ENCODE measurements around the gene IKZF3.

IKZF3 gene

DNA sequence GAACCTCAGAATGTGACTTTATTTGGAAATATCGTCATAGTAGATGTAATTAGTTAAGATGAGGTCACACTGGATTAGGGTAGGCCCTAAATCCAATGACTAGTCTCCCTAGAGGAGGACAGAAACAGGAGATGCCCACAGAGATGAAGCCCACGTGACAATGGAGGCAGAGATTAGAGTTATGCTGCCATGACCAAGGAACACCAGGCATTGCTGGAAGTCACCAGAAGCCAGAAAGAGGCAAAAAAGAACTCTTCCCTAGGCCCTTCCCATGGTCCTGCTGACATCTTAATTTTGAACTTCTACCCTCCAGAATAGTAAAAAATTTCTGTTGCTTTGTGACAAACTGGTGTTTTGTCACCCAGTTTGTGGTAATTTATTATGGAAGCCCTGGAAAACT lies 49.6 kb downstream of the IKZF3 start:
- DNase-seq, result no peak

DNA sequence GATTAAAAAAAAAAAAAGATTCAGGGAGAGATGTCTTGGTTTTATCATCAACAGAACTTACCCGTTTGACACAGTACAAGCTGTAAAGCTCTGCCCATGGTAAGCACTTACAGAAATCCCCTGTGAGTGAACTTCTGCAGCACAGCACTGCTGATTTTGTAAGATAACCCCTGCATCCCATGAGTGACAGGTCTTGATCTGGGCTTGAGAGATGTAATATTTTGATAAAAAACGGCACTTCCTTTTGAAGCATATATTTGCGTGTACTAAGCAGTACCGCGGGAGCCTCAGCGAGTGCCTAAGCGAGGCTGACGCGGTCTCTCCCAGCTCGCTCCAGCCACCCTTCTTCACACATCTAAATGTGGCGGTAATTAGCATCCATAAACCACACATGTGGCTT lies 50.5 kb downstream of the IKZF3 start:
- DNase-seq, result peak; percentile 37 to 79 (median 61)

DNA sequence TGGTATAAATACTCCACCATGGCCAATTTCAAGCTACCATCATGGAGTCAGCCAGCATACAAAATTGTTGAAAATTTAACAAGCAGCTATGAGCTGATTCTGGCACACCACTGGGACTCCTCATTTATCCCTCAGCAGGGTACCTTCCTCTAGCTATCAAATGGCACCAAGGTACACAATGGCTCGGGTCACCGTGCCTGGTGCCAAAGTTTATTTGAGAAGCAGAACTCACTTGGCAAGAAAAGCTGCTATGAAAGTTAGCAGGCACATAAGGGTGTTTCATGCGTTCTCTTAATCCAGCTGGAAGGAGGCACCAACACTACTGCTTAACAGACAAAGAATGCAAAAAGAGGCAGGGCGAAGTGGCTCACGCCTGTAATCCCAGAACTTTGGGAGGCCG lies 51.6 kb downstream of the IKZF3 start:
- DNase-seq, result no peak

DNA sequence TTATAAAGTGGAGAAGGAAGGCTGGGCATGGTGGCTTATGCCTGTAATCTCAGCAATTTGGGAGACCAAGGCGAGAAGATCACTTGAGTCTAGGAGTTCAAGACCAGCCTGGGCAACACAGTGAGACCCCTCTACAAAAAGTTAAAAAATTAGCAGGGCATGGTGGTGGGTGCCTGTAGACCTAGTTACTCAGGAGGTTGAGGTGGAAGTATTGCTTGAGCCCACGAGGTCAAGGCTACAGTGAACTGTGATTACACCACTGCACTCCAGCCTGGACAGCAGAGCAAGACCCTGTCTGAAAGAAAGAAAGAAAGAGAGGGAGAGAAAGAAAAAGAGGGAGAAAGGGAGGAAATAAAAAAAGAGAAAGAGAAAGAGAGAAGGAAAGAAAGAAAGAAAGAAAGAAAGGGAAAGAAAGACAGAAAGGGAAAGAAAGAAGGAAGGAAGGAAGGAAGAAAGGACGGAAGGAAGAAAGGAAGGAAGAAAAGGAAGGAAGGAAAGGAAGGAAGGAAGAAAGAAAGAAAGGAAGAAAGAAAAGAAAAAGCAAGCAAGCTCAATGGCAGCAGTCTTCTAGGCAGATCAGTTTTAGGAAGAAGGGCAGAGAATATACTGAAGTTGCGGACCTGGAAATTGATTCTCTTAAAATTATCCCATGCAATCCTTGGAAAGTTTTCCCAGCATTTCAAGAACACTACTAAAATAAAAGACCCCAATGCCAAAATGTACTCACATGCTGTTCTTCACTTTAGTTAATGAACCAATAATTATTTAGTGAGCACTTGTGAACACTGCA lies 53.0 kb downstream of the IKZF3 start:
- DNase-seq, result no peak

DNA sequence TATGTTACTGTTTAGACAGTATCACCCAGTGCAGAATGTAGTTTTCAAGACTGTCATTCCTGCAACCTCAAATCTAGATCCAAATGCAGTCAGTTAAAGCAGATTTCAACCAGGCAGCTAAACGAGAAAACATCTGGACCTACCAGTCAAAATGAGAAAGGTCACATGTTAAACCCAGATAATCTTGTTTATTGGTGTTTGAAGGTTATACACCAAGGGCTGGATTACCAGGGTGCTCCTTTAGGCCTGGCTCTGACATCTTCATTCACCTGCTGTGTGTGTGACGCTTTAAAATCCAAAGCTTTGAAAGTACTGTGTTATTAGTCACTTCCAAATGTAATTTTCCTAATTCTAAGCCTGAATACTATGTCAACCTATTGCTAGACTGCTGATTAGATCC lies 54.9 kb downstream of the IKZF3 start:
- DNase-seq, result no peak

DNA sequence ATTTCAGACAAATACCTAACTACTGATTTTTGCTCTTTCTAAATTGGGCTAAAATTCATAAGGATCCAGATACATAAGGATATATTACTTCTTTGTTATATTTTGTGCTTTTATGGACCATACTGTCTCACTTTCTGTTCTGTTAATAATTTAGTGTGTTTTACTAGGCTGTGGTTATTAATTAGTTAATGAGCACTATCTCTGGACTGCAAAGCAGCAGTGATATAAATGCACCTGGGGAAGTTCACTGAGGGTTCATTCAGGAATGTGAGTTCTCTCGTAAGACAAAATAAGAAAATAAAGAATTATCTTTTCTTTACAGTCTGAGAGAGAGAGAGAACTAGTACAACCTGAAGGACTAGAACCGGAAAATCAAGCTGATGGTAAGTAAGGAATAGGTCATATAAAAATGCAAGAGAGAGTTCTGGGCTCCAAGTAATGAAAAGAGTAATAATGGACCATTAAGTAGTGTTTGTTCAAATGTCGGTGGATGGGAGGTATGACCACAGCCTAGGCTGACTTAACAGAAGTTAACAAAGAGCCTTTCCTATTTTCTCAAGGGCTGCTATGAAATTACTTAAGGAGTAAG lies 55.6 kb downstream of the IKZF3 start:
- no peak for DNase-seq

DNA sequence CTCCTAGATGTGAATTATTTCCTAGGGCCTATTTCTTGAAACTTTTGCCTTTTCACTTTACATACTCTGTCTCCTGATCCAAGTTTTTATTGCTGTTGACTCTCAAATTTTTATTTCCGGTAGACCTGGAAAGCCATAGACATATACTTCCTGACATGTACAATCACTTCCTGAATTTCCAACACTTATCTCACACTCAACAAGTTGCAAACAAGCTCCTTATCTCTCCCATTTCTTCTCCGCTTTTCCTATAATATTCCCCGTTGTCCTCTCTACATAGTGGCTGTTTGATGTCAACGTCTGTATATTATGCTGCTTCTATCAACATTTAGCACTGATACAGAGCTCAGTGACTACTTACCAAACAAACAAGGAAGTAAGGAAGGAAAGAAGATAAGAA lies 59.3 kb downstream of the IKZF3 start:
- DNase-seq, result no peak

DNA sequence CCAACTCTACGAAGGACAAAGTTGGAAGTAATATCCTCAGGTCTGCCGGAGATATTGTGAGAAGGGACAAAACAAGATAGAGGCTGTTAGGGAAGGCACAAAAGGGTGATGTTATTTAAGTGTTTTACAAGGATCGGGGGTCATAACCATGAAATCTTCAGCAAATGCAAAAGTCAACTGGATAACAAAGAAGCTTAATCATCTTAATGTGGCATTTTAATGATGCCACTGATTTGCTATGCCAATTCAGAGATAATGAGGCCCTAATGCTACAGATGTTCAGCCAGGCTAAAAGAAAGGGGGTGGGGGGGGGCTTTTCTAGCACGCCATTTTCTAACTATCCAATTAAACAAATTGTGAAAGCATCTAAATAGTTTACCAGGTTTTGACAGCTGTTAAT lies 63.1 kb downstream of the IKZF3 start:
- no peak for DNase-seq

DNA sequence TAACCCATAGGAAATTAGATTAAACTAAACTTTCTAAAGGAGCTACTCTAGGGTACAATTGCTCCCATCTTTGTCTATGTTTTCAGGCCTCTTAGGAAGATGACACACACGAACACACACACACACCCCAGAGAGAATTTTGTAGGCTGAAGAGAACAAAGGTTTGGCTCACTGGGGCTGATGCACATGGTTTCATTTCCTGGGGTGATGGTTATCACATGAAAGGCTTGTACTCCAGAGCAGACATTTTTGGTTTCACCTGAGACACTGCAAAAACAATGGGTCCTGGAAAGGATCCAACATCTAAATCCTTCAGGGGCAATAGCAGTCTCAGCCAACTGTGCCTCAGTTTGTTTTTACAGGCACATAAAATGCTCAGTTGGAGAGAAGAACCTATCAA lies 63.6 kb downstream of the IKZF3 start:
- peak; percentile 10 to 76 (median 40) for DNase-seq

DNA sequence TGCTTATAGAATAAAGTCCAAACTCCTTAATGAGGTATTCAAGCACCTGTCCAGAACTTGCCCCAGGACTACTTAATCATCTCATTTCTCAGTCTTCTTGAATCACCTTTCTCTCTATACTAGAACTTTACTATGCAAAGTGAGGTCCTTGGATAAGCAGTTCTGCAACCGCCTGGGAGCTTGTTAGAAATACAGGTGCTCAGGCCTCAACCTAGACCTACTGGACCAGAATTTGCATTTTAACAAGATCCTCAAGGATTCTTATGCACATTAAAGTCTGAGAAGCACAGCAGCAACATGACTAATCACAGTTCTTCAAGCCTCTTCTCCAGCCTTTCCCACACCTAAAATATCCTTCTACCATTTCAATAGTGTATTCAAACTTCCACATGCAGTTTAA lies 64.7 kb downstream of the IKZF3 start:
- no peak for DNase-seq

DNA sequence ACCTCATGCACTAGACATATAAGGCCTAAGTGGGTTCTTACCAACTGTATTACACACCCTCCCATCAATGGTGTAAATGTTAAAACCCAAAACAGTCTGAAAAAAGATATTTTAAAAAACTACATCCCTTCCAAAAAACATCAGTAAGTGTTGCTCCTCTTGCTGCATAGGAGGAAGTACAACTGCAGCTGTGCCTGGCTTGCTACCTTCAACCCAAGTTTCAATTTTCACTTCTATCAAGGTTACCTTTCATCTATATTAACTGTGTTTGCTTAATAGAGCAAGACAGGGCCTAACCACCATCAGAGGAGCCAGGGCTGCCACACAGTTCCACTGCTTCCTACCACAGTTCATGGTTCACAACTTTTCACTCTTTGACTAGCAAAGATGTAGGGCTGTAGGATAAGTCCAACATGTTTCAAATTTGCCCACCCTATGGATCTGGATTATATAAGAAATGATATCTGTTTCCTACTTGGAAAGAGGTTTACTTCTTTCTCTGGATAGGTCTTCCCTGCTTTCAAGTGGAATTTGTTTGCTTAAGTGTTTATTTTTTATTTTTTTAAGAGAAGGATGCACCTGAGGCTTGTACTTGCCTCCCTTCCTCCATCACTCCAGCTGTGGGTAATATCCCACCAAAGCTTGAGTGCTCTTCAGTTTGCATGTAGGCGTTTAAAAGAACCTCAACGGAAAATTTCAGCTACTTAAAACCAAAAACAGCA lies 69.7 kb downstream of the IKZF3 start:
- DNase-seq, result peak in 2 of 5 donors; percentile 33 to 70

DNA sequence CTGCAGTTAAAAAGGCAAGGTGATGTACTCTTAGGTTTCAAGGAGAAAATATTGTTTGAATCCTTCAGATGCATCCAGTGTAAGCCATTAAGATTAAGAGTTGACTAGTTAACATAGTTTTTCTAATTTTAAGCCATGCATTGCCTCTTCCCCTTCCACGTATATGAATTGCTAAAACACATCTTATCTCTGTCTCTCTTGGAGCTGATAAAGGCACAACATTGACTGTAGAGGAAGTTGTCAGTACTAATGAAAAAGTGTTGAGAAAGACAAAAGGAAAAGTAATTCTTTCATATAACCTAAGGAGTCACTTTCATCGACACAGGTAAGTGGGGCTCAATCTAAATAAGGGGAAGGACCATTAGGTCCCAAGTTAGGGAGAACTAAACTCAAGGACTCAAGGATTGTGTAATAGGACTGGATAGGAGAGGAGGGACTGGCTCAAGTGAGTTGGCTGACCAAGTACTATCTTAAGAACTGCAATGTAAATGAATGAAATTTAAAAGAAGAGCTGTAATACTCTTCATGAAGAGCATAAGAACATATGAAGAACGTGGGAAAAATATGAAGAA lies 70.7 kb downstream of the IKZF3 start:
- DNase-seq, result no peak

DNA sequence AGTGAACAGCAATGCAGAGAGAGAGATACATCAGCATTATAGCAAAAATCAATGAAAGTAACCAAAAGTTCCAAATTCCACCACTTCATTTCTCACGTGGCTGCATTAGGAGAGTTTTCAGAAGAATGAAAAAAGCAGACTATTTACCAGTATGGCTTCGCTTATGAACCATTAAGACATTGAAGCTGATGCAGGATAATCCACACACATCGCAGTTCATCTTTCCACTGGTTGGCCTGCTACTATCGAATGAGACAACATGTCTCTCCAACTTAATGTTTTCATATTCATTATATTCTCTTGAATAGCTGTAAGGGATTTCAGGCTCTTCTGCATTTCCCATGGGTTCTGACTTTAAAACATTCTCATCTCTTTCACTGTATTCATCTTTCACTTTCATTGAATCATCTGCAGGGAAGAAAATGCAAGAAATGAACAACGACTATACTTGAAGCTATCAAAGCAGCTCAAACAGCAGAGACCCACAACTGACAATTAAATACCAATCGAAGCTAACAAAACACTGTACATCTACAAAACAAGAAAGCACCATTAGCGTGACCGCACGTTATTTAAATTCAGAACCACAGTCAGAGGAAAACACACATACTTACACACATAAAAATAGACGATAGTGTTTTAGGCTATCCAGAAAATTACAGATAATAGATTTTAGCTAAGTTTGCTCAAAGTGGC lies 71.4 kb downstream of the IKZF3 start:
- peak in 1 of 5 donors; percentile 33 for DNase-seq

DNA sequence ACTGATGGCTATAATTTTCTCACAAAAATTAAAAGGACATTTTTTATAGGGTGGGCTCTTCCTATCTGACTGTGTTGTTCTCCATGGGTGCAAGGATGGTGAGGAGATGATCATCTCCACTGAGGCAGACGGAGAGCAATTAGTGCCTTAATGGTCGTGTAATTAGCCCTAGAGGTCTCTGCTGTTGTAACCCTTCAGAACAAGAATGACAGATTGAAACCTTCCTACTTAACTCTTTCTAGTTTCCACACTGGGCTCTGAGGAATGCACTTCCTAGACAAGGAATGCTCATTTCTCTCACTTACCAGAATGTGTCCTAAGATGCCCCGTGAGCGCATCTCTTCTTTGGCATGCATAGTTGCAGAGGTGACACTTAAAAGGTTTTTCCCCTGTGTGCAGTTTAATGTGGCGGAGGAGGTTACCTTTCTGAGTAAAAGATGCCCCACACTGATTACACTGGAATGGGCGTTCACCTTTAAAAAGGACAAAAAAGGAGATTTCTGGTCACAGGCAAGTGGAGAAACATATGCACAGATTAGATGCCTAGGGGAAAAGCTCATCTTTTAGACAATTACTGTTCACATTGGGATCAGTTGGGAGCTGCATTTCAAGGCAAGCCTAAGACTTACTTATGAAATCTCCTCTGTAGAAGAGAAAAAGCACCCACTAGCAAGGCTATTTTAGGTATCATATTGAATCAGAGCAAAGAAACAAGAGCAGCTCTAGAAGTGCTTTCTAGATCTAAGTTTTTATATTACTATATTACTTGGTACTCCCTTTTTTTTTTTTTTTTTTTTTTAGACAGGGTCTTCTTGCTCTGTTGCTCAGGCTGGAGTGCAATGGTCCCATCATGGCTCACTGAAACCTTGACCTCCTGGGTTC lies 72.8 kb downstream of the IKZF3 start:
- DNase-seq, result peak in 1 of 5 donors; percentile 70

DNA sequence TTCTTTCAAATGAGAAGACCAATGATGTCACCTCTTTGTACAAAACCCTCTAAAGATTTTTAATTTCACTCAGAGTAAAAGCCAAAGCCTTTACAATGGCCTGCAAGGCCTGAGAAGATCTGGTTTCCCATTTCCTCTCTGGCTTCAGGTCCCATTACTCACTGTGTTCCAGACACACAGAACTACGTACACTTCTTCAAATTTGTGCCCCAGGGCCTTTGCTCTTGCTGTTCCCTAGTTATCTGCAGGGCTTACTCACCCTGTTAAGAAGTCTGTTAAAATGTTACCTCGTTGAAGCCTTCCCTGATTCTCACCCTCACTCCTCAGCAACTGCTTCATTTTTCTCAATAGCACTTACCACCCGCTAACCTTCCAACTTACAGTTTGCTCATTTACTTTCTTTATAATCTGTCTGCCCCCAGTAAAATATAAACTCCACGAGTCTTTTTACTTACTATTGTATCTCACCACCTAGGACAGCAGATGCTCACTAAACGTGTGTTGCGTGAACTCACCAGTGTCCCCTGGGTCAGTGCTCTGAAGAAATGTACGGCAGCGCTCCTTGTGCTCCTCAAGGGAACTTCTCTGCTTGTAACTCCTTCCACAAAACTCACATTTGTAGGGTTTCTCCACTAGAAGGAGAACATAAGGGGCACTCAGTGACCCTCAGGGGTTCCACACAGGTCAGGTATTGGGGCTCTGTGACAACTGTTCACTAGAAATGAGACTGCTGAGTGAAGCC lies 76.2 kb downstream of the IKZF3 start:
- no peak for DNase-seq

DNA sequence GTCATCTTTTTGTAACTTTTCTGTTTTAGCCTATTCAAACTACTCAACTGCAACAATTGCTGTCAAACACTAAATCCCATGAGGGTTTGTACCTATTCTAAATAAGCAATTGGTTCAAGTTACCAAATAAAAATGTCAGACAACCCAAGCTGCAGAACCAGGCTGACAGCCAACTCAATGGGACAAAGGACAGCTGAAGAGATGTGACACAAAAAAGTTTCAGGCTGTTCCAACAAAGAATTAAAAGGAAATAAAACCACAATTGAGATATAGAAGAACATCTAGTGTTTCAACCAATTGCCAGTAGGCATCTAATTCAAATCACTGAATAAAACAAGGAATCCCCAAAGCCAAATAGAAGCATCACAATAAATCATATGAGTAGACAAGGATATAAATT lies 77.1 kb downstream of the IKZF3 start:
- DNase-seq, result no peak

DNA sequence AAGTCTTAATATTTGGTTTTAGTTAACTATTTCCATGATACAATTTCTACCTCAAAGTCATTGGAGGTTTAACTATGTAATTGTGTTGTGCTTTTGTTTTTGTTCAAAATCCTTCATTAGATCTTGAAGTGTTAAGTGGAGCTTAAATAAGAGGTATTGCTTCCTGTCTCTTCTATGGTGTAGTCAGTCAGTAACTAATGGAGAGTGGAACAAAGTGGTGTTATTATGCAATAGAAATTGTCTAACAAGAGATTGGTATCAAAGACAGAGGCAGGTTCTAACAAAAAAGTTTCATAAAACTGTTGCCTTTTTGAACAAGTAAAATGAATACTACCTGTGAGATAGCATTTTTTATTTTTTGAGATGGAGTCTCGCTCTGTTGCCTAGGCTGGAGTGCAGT lies 81.1 kb downstream of the IKZF3 start:
- DNase-seq, result no peak

DNA sequence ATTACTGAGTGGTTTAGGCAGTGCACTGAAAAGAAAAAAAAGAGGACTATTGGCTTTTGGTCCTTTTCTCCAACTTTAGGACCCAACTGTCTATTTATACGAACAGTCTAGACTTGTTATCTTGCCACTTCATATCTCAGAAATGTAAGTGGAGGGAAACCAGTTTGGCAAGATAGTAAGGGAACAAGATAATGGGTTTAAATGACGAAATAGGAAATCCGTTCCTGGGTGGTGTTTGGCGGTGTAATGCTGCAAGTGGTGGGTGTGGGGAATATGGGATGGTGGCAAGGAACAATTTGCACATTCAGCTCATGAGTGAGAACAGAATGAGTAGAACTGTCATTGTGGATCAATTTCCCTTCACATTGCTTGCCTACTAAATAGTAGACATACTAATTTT lies 81.6 kb downstream of the IKZF3 start:
- no peak for DNase-seq

DNA sequence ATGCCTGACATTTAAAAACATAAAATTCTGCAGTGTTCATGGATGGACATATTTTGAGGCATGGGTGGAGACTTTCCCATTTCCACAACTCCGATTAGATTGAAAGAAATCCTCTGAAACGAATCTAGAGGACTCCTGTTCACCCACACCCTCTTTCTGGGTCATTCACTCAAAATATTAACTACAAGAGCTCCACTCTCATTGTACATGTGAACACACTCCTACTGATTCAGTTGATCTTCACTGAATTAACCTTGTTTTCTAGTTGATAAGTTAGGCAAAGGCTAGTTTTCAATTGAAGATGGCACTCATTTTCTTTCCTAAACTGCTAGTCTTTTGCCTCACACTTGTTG lies 82.3 kb downstream of the IKZF3 start:
- DNase-seq, result no peak

DNA sequence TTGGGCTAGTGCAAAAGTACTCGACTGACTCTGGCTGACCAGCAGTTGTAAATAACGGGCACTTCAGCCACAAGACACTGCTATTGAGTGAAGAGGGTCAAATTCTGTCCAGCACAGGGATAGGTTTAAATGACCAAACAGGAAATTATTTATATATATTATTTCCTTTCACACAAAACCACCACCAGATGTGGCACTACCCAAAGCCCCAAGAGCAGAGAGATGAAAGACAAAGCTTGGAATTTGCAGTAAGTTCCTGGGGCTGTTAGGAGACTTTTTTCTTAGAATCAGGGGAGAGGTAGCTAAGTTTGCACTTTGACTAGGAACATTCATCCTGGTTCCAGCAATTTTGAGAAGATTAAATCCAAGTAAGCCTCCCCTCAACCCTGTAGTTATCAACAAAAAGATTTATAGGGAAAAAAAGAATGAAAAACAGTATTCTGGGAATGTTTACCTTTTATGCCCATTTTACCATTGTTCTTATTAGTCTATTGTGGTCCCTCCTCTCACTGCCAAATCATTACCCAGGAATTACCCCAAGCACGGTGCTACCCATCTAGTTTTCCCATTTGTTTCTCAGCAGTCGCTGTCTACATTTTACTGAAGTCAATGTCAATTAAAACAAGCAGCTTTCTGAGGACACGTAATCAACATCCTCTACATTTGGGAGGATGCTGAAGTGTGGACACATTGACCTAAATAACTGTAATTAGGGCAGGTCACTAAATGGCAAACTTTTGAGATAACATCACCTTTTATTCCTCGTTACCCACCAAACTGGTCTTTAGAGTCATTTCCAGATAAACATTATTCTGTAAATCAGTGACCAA lies 82.9 kb downstream of the IKZF3 start:
- DNase-seq, result no peak

Measured in T-helper 1 cell (primary cell).